Liver (tissue), 9 donors: Measurements from ENCODE around the gene WNT5A. TPM values are rescaled to one million over a fixed set of nuclear protein-coding genes. Genes with fewer than 3 reads are reported as not detected.

ENCODE experiments used
- DNase-seq: peaks from one replicate; pipeline ENCODE4 v3.0.0-alpha.2; 2017; ENCODE audit warnings: low spot score
- H3K27ac ChIP-seq, 2 donors: one replicate each; pipeline ENCODE4 v1.7.0; 2013; ENCODE audit warnings: inconsistent platforms in 2 of 2, low read length in 2 of 2, control low read depth in 1 of 2, low read depth in 1 of 2, mild to moderate bottlenecking in 1 of 2
- H3K27me3 ChIP-seq, 4 donors: one replicate each; pipeline versions ENCODE4 v1.6.1 to v1.7.0; 2013; ENCODE audit warnings: low read length in 3 of 4, inconsistent platforms in 1 of 4, mild to moderate bottlenecking in 1 of 4, moderate library complexity in 1 of 4; ENCODE audit not compliant: control insufficient read depth in 4 of 4, insufficient read depth in 4 of 4
- H3K36me3 ChIP-seq, 4 donors: one replicate each; pipeline versions ENCODE4 v1.6.1 to v1.7.0; 2013; ENCODE audit warnings: low read length in 3 of 4, mild to moderate bottlenecking in 3 of 4, low read depth in 1 of 4, moderate library complexity in 1 of 4; ENCODE audit not compliant: control insufficient read depth in 4 of 4, insufficient read depth in 3 of 4
- H3K4me1 ChIP-seq, 4 donors: one replicate each; pipeline versions ENCODE4 v1.6.1 to v1.7.0; 2013; ENCODE audit warnings: low read length in 3 of 4, mild to moderate bottlenecking in 3 of 4, moderate library complexity in 1 of 4; ENCODE audit not compliant: control insufficient read depth in 4 of 4, insufficient read depth in 4 of 4
- H3K4me3 ChIP-seq, 3 donors: one replicate each; pipeline versions ENCODE4 v1.6.1 to v1.7.0; 2013; ENCODE audit warnings: low read length in 3 of 3, control low read depth in 1 of 3, low read depth in 1 of 3, mild to moderate bottlenecking in 1 of 3
- H3K9ac ChIP-seq, 2 donors: one replicate each; pipeline ENCODE4 v1.7.0; 2013; ENCODE audit warnings: low read length in 2 of 2, mild to moderate bottlenecking in 2 of 2, moderate library complexity in 2 of 2, control low read depth in 1 of 2, low read depth in 1 of 2
- H3K9me3 ChIP-seq, 4 donors: one replicate each; pipeline versions ENCODE4 v1.6.1 to v1.7.0; 2013; ENCODE audit warnings: low read length in 3 of 4; ENCODE audit not compliant: control insufficient read depth in 4 of 4
- ATF3 ChIP-seq: IDR thresholded peaks from 2 replicates; pipeline ENCODE4 v1.6.1; 2016; ENCODE audit warnings: antibody characterized with exemption
- CTCF ChIP-seq: fragments of 150-350 bp; IDR thresholded peaks from 2 replicates; pipeline ENCODE4 v1.5.1; 2017; ENCODE audit warnings: improper control_type of control experiment, low read depth, low read length; ENCODE audit not compliant: missing input control
- FOXA1 ChIP-seq: IDR thresholded peaks from 2 replicates; pipeline ENCODE4 v1.6.1; 2016; ENCODE audit warnings: antibody characterized with exemption
- FOXA2 ChIP-seq: IDR thresholded peaks from 2 replicates; pipeline ENCODE4 v1.6.1; 2016; ENCODE audit warnings: antibody characterized with exemption
- HNF4A ChIP-seq, 2 donors: conservative IDR thresholded peaks; 2 replicates each; pipeline ENCODE4 v1.6.1; 2016; ENCODE audit warnings: antibody characterized with exemption in 2 of 2, mild to moderate bottlenecking in 2 of 2
- HNF4G ChIP-seq: IDR thresholded peaks from 2 replicates; pipeline ENCODE4 v1.6.1; 2016; ENCODE audit warnings: antibody characterized with exemption
- JUND ChIP-seq, 2 donors: IDR thresholded peaks; 2 replicates each; pipeline ENCODE4 v1.6.1; 2016; ENCODE audit warnings: antibody characterized with exemption in 2 of 2
- MAX ChIP-seq: IDR thresholded peaks from 2 replicates; pipeline ENCODE4 v1.6.1; 2016; ENCODE audit warnings: antibody characterized with exemption
- NR2F2 ChIP-seq: IDR thresholded peaks from 2 replicates; pipeline ENCODE4 v1.6.1; 2016; ENCODE audit warnings: antibody characterized with exemption
- RXRA ChIP-seq, 2 donors: IDR thresholded peaks; 2 replicates each; pipeline ENCODE4 v1.6.1; 2017 to 2018; ENCODE audit warnings: antibody characterized with exemption in 2 of 2, mild to moderate bottlenecking in 1 of 2
- TAF1 ChIP-seq: conservative IDR thresholded peaks from 2 replicates; pipeline ENCODE4 v1.6.1; 2016; ENCODE audit warnings: antibody characterized with exemption, mild to moderate bottlenecking
- YY1 ChIP-seq: IDR thresholded peaks from 2 replicates; pipeline ENCODE4 v1.6.1; 2016; ENCODE audit warnings: antibody characterized with exemption, mild to moderate bottlenecking
- WGBS: extraction: QIAGEN DNeasy Blood & Tissue Kit; methylation state at CpG from one replicate; pipeline ENCODE4 v1.1.7; 2013; 5-methylcytosine and 5-hydroxymethylcytosine counted together
- polyA plus RNA-seq, 2 donors: library from polyadenylated mRNA; stranded (reverse) in 1 of 2; unstranded in 1 of 2; fragments of 200-250 nt in 1 of 2; fragments of >200 nt in 1 of 2; fragmentation: Nextera tagmentation in 1 of 2; extraction: Ambion mirVana in 1 of 2; gene quantifications; one replicate each; pipeline versions ENCODE4 v1.2.1 to v1.2.3, GENCODE V29; 2013 to 2015
- total RNA-seq, 2 donors: library from RNA; depleted of rRNA; stranded (reverse); fragments of >200 nt; gene quantifications; one replicate each; pipeline ENCODE4 v1.2.3, GENCODE V29; 2014
- TF ChIP-seq, protein P1 (sequence below): IDR thresholded peaks from 2 replicates; pipeline ENCODE4 v1.6.1; 2016; ENCODE audit warnings: antibody characterized with exemption, mild to moderate bottlenecking
- TF ChIP-seq, protein P2 (sequence below): IDR thresholded peaks from 2 replicates; pipeline ENCODE4 v1.6.1; 2016; ENCODE audit warnings: antibody characterized with exemption
- donor health status: healthy.
- donor health status: healthy.
- donor health status: healthy.
- donor health status: healthy.
- donor health status: healthy.

WNT5A gene
- total and polyA plus RNA-seq, 4 donors, result 0.18 to 1.3 (median 0.66) TPM

DNA sequence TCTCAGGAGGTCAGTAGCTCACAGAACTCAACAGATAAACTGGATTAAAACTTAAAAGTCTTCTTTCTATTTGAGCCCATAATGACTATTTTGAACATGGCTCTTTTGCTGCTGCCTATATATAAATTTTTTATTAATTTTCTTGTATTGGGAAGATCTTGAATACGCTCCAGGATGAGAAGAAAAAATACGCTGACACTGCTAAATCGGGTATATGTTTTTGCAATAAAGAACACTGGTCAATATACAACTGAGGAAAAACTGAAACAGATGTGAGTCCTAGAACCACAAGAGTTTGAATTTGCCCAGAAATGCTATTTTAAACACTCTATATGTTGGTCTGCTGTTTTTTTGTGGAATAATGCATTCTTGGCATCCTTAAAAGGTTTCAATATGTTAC lies 20.6 kb downstream of the WNT5A start:
- TF ChIP-seq HNF4A (conservative IDR thresholded peaks at IDR 0.05), result no peak
- TF ChIP-seq FOXA1, result no peak
- TF ChIP-seq ATF3, result no peak
- TF ChIP-seq HNF4G, result no peak
- no peak for TF ChIP-seq MAX
- no peak for DNase-seq
- Histone ChIP-seq H3K27ac (no peak overlapping the region), H3K4me3 (no peak overlapping the region), H3K36me3 (peaks cover 0 to 4% (median 3%) of the 10 kb centered on the region in 4 donors), H3K9ac (no peak overlapping the region), H3K9me3 (no peaks in the 10 kb centered on the region), H3K4me1 (no peaks in the 10 kb centered on the region), H3K27me3 (no peaks in the 10 kb centered on the region)
- 93% methylated on average over 3 of the region's 3 CpGs for WGBS

- Histone ChIP-seq H3K9me3 (no peaks in the 10 kb centered on the region), H3K27me3 (no peaks in the 10 kb centered on the region), H3K4me3 (no peak overlapping the region), H3K27ac (no peak overlapping the region), H3K36me3 (no peaks in the 10 kb centered on the region), H3K4me1 (no peaks in the 10 kb centered on the region), H3K9ac (no peak overlapping the region)
- WGBS, result 93% methylated on average over 1 of the region's 1 CpG
- TF ChIP-seq ATF3 (no peak), HNF4A (conservative IDR thresholded peaks at IDR 0.05) (no peak), NR2F2 (no peak), MAX (no peak)
- DNase-seq, result no peak
Measured at GRCh38 chr3:55461896-55462295, 25.2 kb downstream of the WNT5A start.

DNA sequence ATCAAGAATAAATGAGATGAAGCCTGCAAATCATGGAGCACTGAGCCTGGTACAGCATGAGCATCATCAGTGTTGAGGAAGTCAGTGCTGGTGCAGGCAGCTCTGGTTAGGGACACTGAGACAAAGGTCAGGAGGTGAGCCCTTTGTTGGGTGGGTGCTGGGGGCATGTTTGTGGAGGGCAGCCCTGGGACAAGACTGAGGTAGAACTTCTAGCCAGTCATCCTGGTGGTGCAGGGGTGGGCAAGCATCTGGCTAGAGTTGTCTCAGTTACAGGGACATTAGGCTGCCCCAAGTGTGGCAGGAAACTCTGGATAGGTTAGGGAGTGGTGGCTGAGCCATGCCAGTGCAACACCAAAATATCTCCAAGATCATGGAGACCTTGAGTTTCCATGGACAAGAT lies 27.3 kb downstream of the WNT5A start:
- no peak overlapping the region for H3K27ac ChIP-seq
- H3K4me1 ChIP-seq, result no peaks in the 10 kb centered on the region
- H3K9ac ChIP-seq, result no peak overlapping the region
- H3K36me3 ChIP-seq, result no peaks in the 10 kb centered on the region
- DNase-seq, result no peak
- no peak overlapping the region for H3K4me3 ChIP-seq
- H3K9me3 ChIP-seq, result no peaks in the 10 kb centered on the region
- TF ChIP-seq YY1 (no peak), HNF4G (no peak), ATF3 (no peak), NR2F2 (no peak), FOXA2 (no peak), RXRA (IDR thresholded peaks at IDR 0.05) (no peak), JUND (IDR thresholded peaks at IDR 0.05) (no peak), TAF1 (no peak), MAX (no peak), CTCF (no peak)
- TF ChIP-seq, protein P1, sequence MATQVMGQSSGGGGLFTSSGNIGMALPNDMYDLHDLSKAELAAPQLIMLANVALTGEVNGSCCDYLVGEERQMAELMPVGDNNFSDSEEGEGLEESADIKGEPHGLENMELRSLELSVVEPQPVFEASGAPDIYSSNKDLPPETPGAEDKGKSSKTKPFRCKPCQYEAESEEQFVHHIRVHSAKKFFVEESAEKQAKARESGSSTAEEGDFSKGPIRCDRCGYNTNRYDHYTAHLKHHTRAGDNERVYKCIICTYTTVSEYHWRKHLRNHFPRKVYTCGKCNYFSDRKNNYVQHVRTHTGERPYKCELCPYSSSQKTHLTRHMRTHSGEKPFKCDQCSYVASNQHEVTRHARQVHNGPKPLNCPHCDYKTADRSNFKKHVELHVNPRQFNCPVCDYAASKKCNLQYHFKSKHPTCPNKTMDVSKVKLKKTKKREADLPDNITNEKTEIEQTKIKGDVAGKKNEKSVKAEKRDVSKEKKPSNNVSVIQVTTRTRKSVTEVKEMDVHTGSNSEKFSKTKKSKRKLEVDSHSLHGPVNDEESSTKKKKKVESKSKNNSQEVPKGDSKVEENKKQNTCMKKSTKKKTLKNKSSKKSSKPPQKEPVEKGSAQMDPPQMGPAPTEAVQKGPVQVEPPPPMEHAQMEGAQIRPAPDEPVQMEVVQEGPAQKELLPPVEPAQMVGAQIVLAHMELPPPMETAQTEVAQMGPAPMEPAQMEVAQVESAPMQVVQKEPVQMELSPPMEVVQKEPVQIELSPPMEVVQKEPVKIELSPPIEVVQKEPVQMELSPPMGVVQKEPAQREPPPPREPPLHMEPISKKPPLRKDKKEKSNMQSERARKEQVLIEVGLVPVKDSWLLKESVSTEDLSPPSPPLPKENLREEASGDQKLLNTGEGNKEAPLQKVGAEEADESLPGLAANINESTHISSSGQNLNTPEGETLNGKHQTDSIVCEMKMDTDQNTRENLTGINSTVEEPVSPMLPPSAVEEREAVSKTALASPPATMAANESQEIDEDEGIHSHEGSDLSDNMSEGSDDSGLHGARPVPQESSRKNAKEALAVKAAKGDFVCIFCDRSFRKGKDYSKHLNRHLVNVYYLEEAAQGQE, result no peak
- TF ChIP-seq, protein P2, sequence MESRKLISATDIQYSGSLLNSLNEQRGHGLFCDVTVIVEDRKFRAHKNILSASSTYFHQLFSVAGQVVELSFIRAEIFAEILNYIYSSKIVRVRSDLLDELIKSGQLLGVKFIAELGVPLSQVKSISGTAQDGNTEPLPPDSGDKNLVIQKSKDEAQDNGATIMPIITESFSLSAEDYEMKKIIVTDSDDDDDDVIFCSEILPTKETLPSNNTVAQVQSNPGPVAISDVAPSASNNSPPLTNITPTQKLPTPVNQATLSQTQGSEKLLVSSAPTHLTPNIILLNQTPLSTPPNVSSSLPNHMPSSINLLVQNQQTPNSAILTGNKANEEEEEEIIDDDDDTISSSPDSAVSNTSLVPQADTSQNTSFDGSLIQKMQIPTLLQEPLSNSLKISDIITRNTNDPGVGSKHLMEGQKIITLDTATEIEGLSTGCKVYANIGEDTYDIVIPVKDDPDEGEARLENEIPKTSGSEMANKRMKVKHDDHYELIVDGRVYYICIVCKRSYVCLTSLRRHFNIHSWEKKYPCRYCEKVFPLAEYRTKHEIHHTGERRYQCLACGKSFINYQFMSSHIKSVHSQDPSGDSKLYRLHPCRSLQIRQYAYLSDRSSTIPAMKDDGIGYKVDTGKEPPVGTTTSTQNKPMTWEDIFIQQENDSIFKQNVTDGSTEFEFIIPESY, result no peak
- peaks cover 0 to under 1% (median 0%) of the 10 kb centered on the region in 4 donors for H3K27me3 ChIP-seq
